Uterus (tissue), 2 donors: ENCODE measurements around the gene TAP2.

Experiments used
- POLR2A ChIP-seq, 2 donors: fragments of 450-650 bp; IDR thresholded peaks; one replicate each; pipeline ENCODE4 v1.6.1; 2016; ENCODE audit warnings: antibody characterized with exemption in 2 of 2, mild to moderate bottlenecking in 1 of 2, moderate library complexity in 1 of 2
- TF ChIP-seq, protein P1 (sequence below), 4 experiments: fragments of 200-600 bp in 2 of 4; fragments of 450-650 bp in 2 of 4; sonication (generic) in 2 of 4; IDR thresholded peaks; one replicate each; pipeline ENCODE4 v1.5.1; 2016 to 2019; ENCODE audit warnings: antibody characterized with exemption in 4 of 4, mild to moderate bottlenecking in 2 of 4, moderate library complexity in 1 of 4

DNA sequence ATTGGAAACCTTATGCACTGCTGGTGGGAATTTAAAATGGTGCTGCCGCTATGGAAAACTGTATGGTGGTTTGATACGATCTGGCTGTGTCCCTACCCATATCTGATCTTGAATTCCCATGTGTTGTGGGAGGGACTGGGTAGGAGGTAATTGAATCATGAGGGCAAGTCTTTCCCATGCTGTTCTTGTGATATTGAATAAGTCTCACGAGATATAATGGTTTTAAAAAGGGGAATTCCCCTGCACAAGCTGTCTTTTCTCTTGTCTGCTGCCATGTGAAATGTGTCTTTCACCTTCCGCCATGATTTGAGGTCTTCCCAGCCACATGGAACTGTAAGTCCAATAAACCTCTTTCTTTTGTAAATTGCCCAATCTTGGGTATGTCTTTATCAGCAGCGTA lies 4.9 kb downstream of the TAP2 start:
- TF ChIP-seq, protein P1, sequence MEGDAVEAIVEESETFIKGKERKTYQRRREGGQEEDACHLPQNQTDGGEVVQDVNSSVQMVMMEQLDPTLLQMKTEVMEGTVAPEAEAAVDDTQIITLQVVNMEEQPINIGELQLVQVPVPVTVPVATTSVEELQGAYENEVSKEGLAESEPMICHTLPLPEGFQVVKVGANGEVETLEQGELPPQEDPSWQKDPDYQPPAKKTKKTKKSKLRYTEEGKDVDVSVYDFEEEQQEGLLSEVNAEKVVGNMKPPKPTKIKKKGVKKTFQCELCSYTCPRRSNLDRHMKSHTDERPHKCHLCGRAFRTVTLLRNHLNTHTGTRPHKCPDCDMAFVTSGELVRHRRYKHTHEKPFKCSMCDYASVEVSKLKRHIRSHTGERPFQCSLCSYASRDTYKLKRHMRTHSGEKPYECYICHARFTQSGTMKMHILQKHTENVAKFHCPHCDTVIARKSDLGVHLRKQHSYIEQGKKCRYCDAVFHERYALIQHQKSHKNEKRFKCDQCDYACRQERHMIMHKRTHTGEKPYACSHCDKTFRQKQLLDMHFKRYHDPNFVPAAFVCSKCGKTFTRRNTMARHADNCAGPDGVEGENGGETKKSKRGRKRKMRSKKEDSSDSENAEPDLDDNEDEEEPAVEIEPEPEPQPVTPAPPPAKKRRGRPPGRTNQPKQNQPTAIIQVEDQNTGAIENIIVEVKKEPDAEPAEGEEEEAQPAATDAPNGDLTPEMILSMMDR (IDR thresholded peaks at IDR 0.05) = no peak
- TF ChIP-seq POLR2A (IDR thresholded peaks at IDR 0.05) = no peak
